ENCODE results near the gene CORO6. TPM values are rescaled to one million over a fixed set of nuclear protein-coding genes. Genes with fewer than 3 reads are reported as not detected.
A peak's percentile ranks its signal among the peaks of the same experiment; 100 is the strongest.

CORO6 gene
- total RNA-seq, 1 experiment from 2014 or later, result 2.8 TPM

GRCh38 chr17:29581583-29582253 is 41.0 kb downstream of the CORO6 start:
- H3K4me3 ChIP-seq (ENCODE audit: low read depth, low read length), result no peak overlapping the region
- intact Hi-C loops (cut with micrococcal nuclease; ENCODE audit: unreplicated experiment), result loop anchor here (2.0 kb wide), 2 partner anchors 35 to 197 kb away; no protein-coding TSS in a partner anchor
- H3K27me3 ChIP-seq (replicated peaks; ENCODE audit: control insufficient read depth, insufficient read depth, low read length), result no peaks in the 10 kb centered on the region
- ChIA-PET POLR2A (interaction anchor here (1.1 kb wide), 1 partner anchor 10 kb away, joined by 3 read pairs; no protein-coding TSS in a partner anchor), CTCF (interaction anchor here (0.9 to 2.6 kb wide), 3 partner anchors 11 to 35 kb away, joined by 4 to 16 read pairs (median 15); partner anchors contain the start of gene ANKRD13B)
- H3K27me3 Mint-ChIP-seq (ENCODE audit: insufficient read depth, unreplicated experiment), result no peaks in the 10 kb centered on the region
- H3K9me3 Mint-ChIP-seq (ENCODE audit: unreplicated experiment), result no peaks in the 10 kb centered on the region
- no peaks in the 10 kb centered on the region for H3K4me1 Mint-ChIP-seq (ENCODE audit: low read depth, unreplicated experiment)
- no peaks in the 10 kb centered on the region for H3K4me1 ChIP-seq
- peaks cover 4% of the 10 kb centered on the region for H3K36me3 ChIP-seq (ENCODE audit: control insufficient read depth, insufficient read depth, low read length)
- H3K36me3 Mint-ChIP-seq (ENCODE audit: insufficient read depth, unreplicated experiment), result peaks cover 12% of the 10 kb centered on the region
- BruUV-seq (replicated peaks), result no TSS peak
- no peaks in the 10 kb centered on the region for H3K9me3 ChIP-seq
- DNase-seq, result peak in 1 of 2 experiments; percentile 34
- no peak for TF ChIP-seq CTCF (IDR thresholded peaks at IDR 0.05; ENCODE audit: insufficient read depth in 1 of 2, low read depth in 1 of 2, low read length in 1 of 2, severe bottlenecking in 1 of 2, unreplicated experiment in 1 of 2)
- no peak overlapping the region for H3K4me3 Mint-ChIP-seq (ENCODE audit: unreplicated experiment)
- H3K27ac Mint-ChIP-seq (ENCODE audit: unreplicated experiment), result no peak overlapping the region

GRCh38 chr17:29579866-29580771 is 42.6 kb downstream of the CORO6 start:
- TF ChIP-seq CTCF (IDR thresholded peaks at IDR 0.05; ENCODE audit: insufficient read depth in 1 of 2, low read depth in 1 of 2, low read length in 1 of 2, severe bottlenecking in 1 of 2, unreplicated experiment in 1 of 2), result peak; percentile 82 to 88
- peaks cover 4% of the 10 kb centered on the region for H3K36me3 ChIP-seq (ENCODE audit: control insufficient read depth, insufficient read depth, low read length)
- peaks cover 13% of the 10 kb centered on the region for H3K36me3 Mint-ChIP-seq (ENCODE audit: insufficient read depth, unreplicated experiment)
- no peak overlapping the region for H3K4me3 Mint-ChIP-seq (ENCODE audit: unreplicated experiment)
- H3K9me3 Mint-ChIP-seq (ENCODE audit: unreplicated experiment), result no peaks in the 10 kb centered on the region
- BruUV-seq (replicated peaks), result no TSS peak
- H3K27me3 Mint-ChIP-seq (ENCODE audit: insufficient read depth, unreplicated experiment), result no peaks in the 10 kb centered on the region
- no peaks in the 10 kb centered on the region for H3K27me3 ChIP-seq (replicated peaks; ENCODE audit: control insufficient read depth, insufficient read depth, low read length)
- no peaks in the 10 kb centered on the region for H3K4me1 Mint-ChIP-seq (ENCODE audit: low read depth, unreplicated experiment)
- H3K27ac Mint-ChIP-seq (ENCODE audit: unreplicated experiment), result no peak overlapping the region
- no peaks in the 10 kb centered on the region for H3K9me3 ChIP-seq
- POLR2A ChIA-PET, result no interaction called here
- DNase-seq, result peak; percentile 75 to 84
- H3K4me3 ChIP-seq (ENCODE audit: low read depth, low read length), result no peak overlapping the region
- H3K4me1 ChIP-seq, result peaks cover under 1% of the 10 kb centered on the region
- CTCF ChIA-PET, result interaction anchor here (0.6 to 2.6 kb wide), 9 partner anchors 11 to 964 kb away, joined by 3 to 16 read pairs (median 5); partner anchors contain the start of genes ABHD15, ANKRD13B and FAM222B
- intact Hi-C loops (cut with micrococcal nuclease; ENCODE audit: unreplicated experiment), result loop anchor here (1.0 to 2.0 kb wide), 3 partner anchors 11 to 199 kb away; no protein-coding TSS in a partner anchor

All from Caco-2 (cell line).